Activated CD8-positive, alpha-beta T cell treated with anti-CD3 and anti-CD28 coated beads for 36 hours (primary cell): ENCODE results near the gene THUMPD3. TPM values are rescaled to one million over a fixed set of nuclear protein-coding genes. Genes with fewer than 3 reads are reported as not detected.

ENCODE experiments used
- ATAC-seq: fragments of 200-7000 bp; cut with Tn5 transposase; one replicate; pipeline ENCODE4 v1.10.0; 2021; ENCODE audit warnings: mild to moderate bottlenecking, moderate library complexity
- CTCF ChIA-PET: fragments of 350-600 bp; sonication (Branson Sonifier 250); formaldehyde crosslinking; loops from one replicate; lab custom pipeline; 2021; ENCODE audit warnings: antibody characterized with exemption; lab: Charles Lee
- POLR2A ChIA-PET: fragments of 350-600 bp; sonication (Branson Sonifier 250); formaldehyde crosslinking; loops from one replicate; lab custom pipeline; 2021; ENCODE audit warnings: antibody characterized with exemption; lab: Charles Lee
- DNase-seq: peaks from one replicate; pipeline ENCODE4 v3.0.0-alpha.2; 2020
- H3K27ac Mint-ChIP-seq: one replicate; pipeline ENCODE4 v1.8.0; 2021; ENCODE audit warnings: mild to moderate bottlenecking, mixed read lengths
- H3K27me3 Mint-ChIP-seq: one replicate; pipeline ENCODE4 v1.8.0; 2021; ENCODE audit warnings: mixed read lengths
- H3K36me3 Mint-ChIP-seq: one replicate; pipeline ENCODE4 v1.8.0; 2021; ENCODE audit warnings: low read depth, mixed read lengths
- H3K4me1 Mint-ChIP-seq: one replicate; pipeline ENCODE4 v1.8.0; 2021; ENCODE audit warnings: low read depth, mixed read lengths
- H3K4me3 Mint-ChIP-seq: one replicate; pipeline ENCODE4 v1.8.0; 2021; ENCODE audit warnings: mild to moderate bottlenecking, moderate library complexity, mixed read lengths
- H3K9me3 Mint-ChIP-seq: one replicate; pipeline ENCODE4 v1.8.0; 2021; ENCODE audit warnings: mixed read lengths
- intact Hi-C: fragments of 100-400 bp; cut with micrococcal nuclease; formaldehyde crosslinking; loops from one replicate; pipeline ENCODE4 v1.10.0; 2022
- total RNA-seq, 2 experiments: library from RNA; stranded (reverse); gene quantifications; one replicate each; pipeline ENCODE4 v1.2.3, GENCODE V29; 2021
- TF ChIP-seq, protein P1 (sequence below): fragments of 200-600 bp; IDR thresholded peaks from one replicate; pipeline ENCODE4 v1.8.0; 2022; ENCODE audit warnings: antibody characterized with exemption, mild to moderate bottlenecking

THUMPD3 gene
- total RNA-seq, 2 experiments from 2014 or later = 62.9 to 66.3 TPM

DNA sequence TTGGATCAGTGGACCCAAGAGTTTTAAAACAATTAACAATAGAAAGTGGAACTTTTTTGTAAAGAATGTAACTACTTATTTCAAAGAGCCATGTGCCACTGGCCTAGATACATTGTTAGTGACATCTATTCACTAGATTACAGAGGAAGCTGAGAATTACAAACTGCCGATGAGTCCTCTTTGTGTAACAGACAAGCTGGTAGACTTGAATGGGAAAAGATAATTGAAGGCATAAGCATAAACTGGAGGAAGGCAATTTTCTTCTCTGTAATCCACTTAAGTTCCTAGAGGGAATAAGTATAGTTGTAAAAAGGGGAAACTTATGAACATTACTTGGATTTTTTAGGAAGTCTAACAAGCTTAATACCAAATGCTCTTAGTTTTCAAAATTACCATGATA lies 15.1 kb downstream of the THUMPD3 start:
- DNase-seq (no peak), ATAC-seq (no peak)
- CTCF ChIA-PET = interaction anchor here (1.2 to 1.4 kb wide), 2 partner anchors 57 to 76 kb away, joined by 4 read pairs; no protein-coding TSS in a partner anchor
- no peak overlapping the region for H3K27ac Mint-ChIP-seq
- no peaks in the 10 kb centered on the region for H3K27me3 Mint-ChIP-seq
- H3K36me3 Mint-ChIP-seq = peaks cover 60% of the 10 kb centered on the region
- intact Hi-C loops = no loop called here
- H3K9me3 Mint-ChIP-seq = no peaks in the 10 kb centered on the region
- H3K4me3 Mint-ChIP-seq = no peak overlapping the region
- TF ChIP-seq, protein P1, sequence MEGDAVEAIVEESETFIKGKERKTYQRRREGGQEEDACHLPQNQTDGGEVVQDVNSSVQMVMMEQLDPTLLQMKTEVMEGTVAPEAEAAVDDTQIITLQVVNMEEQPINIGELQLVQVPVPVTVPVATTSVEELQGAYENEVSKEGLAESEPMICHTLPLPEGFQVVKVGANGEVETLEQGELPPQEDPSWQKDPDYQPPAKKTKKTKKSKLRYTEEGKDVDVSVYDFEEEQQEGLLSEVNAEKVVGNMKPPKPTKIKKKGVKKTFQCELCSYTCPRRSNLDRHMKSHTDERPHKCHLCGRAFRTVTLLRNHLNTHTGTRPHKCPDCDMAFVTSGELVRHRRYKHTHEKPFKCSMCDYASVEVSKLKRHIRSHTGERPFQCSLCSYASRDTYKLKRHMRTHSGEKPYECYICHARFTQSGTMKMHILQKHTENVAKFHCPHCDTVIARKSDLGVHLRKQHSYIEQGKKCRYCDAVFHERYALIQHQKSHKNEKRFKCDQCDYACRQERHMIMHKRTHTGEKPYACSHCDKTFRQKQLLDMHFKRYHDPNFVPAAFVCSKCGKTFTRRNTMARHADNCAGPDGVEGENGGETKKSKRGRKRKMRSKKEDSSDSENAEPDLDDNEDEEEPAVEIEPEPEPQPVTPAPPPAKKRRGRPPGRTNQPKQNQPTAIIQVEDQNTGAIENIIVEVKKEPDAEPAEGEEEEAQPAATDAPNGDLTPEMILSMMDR = no peak
- POLR2A ChIA-PET = interaction anchor here (0.8 to 3.1 kb wide), 5 partner anchors 12 to 49 kb away, joined by 3 to 24 read pairs (median 3); partner anchors contain the start of genes SETD5 and THUMPD3
- H3K4me1 Mint-ChIP-seq = peaks cover 26% of the 10 kb centered on the region

DNA sequence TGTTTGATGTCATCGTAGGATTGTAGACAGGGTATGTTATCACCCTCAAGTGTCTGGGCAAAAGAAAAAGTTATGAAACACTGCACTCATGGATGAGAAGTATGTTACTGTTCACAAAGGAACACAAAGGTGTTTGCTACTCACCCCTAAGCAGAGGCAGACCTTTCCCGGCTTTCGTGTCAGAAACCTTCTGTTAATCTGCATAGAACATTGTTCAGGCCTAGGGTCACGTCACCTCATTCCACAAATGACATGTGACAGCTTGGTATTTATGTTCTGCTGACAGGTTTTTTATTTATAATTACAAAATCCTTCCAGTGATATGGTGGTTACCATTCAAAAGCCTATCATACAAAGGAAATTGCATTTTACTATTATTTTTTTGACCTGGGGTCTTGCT lies 16.5 kb downstream of the THUMPD3 start:
- CTCF ChIA-PET = no interaction called here
- no peaks in the 10 kb centered on the region for H3K27me3 Mint-ChIP-seq
- ATAC-seq = no peak
- no peak for DNase-seq
- TF ChIP-seq, protein P1 = no peak
- peaks cover 18% of the 10 kb centered on the region for H3K4me1 Mint-ChIP-seq
- intact Hi-C loops = no loop called here
- POLR2A ChIA-PET = interaction anchor here (2.0 kb wide), 1 partner anchor 17 kb away, joined by 7 read pairs; the partner anchor contains the start of gene THUMPD3
- H3K9me3 Mint-ChIP-seq = no peaks in the 10 kb centered on the region
- no peak overlapping the region for H3K4me3 Mint-ChIP-seq
- H3K27ac Mint-ChIP-seq = no peak overlapping the region
- H3K36me3 Mint-ChIP-seq = peaks cover 54% of the 10 kb centered on the region

DNA sequence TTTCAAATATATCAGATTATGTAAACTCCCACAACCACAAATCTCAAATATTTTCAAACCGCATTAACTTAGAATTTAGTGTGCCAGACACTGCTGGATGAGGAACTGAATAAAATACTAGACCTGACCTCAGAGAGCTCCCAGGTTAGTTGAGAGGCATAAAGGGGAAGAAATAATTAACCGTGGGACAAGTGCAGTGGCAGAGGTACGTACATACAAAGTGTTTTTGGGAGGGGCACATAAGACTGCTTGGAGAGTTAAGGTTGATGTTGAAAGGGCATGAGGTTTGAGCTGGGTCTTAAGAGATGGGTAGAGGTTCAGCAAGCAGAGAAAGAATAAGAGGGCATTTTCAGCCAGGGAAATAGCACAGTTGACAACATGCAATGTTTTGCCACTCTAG lies 17.2 kb downstream of the THUMPD3 start:
- Mint-ChIP-seq H3K27me3 (no peaks in the 10 kb centered on the region), H3K4me3 (no peak overlapping the region), H3K4me1 (peaks cover 20% of the 10 kb centered on the region), H3K36me3 (peaks cover 53% of the 10 kb centered on the region), H3K9me3 (no peaks in the 10 kb centered on the region), H3K27ac (peak overlapping the region; percentile 21)
- TF ChIP-seq, protein P1 = no peak
- ATAC-seq = no peak
- ChIA-PET CTCF (interaction anchor here (1.0 kb wide), 1 partner anchor 14 kb away, joined by 3 read pairs; no protein-coding TSS in a partner anchor), POLR2A (interaction anchor here (0.6 to 2.0 kb wide), 2 partner anchors 18 to 80 kb away, joined by 3 to 7 read pairs; partner anchors contain the start of gene THUMPD3)
- intact Hi-C loops = no loop called here
- no peak for DNase-seq

DNA sequence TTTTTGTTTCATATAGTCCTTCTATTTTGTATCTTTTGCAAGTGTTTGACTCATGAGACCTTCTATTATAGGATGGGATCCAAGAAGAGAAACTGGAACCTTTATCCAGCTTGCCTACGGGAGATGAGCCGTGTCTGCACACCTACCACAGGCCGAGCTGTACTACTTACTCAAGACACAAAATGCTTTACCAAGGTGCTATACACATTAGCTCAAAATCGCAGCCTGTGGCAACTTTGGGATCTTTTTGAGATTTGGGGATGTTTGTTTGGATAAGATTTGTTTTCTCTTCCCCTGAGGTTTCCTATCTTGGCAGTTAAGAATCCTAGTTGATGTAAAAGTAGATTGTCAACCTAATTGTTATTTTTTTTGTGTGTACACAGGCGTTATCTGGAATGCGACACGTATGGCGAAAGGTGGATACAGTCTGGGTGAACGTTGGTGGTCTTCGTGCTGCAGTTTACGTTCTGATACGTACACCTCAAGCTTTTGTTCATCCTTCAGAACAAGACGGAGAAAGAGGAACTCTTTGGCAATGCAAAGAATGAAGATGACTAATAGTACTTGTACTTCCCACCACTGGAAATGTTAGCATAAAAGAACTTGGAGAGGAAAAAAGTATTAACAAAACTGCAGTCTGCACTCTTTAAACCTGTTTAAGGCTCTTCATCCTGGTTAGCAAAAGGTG lies 21.4 kb downstream of the THUMPD3 start:
- H3K27me3 Mint-ChIP-seq = no peaks in the 10 kb centered on the region
- CTCF ChIA-PET = interaction anchor here (1.1 to 2.4 kb wide), 3 partner anchors 11 to 31 kb away, joined by 5 to 7 read pairs (median 5); no protein-coding TSS in a partner anchor
- TF ChIP-seq, protein P1 = no peak
- peaks cover 29% of the 10 kb centered on the region for H3K4me1 Mint-ChIP-seq
- intact Hi-C loops = no loop called here
- ATAC-seq = no peak
- peaks cover 54% of the 10 kb centered on the region for H3K36me3 Mint-ChIP-seq
- no peak overlapping the region for H3K4me3 Mint-ChIP-seq
- H3K27ac Mint-ChIP-seq = peak overlapping the region; percentile 30
- POLR2A ChIA-PET = interaction anchor here (1.0 to 2.2 kb wide), 6 partner anchors 9 to 21 kb away, joined by 3 to 12 read pairs (median 4); partner anchors contain the start of gene THUMPD3
- no peaks in the 10 kb centered on the region for H3K9me3 Mint-ChIP-seq
- DNase-seq = no peak
